DND-41 (cell line): ENCODE measurements around the gene NAA30.

ENCODE experiments used
- EZH2 ChIP-seq: IDR thresholded peaks from 3 replicates; pipeline ENCODE4 v1.6.1; 2012; ENCODE audit warnings: borderline replicate concordance, low read depth, mild to moderate bottlenecking, moderate library complexity, low read length, inconsistent platforms; ENCODE audit not compliant: severe bottlenecking
- TF ChIP-seq, protein P1 (sequence below): IDR thresholded peaks from 2 replicates; pipeline ENCODE4 v1.5.1; 2012; ENCODE audit warnings: borderline replicate concordance, low read length, moderate library complexity, mild to moderate bottlenecking; ENCODE audit not compliant: poor library complexity, severe bottlenecking; ENCODE audit errors: extremely low read depth

DNA sequence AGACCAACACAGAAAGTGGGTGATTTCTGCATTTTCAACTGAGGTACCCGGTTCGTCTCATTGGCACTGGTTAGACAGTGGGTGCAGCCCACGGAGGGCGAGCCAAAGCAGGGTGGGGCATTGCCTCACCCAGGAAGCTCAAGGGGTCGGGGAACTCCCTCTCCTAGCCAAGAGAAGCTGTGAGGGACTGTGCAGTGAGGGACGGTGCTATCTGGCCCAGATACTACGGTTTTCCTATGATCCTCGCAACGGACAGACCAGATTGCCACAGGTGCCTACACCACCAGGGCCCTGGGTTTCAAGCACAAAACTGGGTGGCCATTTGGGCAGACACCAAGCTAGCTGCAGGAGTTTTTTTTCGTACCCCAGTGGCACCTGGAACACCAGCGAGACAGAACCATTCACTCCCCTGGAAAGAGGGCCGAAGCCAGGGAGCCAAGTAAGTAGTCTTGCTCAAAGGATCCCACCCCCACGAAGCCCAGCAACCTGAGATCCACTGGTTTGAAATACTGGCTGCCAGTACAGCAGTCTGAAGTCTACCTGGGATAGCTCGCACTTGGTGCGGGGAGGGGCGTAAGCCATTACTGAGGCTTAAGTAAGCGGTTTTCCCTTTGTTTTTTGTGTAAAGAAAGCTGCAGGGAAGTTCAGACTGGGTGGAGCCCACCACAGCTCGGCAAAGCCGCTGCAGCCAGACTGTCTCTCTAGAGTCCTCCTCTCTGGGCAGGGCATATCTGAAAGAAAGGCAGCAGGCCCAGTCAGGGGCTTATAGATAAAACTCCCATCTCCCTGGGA, 25.5 kb upstream of the NAA30 start:
- TF ChIP-seq, protein P1, sequence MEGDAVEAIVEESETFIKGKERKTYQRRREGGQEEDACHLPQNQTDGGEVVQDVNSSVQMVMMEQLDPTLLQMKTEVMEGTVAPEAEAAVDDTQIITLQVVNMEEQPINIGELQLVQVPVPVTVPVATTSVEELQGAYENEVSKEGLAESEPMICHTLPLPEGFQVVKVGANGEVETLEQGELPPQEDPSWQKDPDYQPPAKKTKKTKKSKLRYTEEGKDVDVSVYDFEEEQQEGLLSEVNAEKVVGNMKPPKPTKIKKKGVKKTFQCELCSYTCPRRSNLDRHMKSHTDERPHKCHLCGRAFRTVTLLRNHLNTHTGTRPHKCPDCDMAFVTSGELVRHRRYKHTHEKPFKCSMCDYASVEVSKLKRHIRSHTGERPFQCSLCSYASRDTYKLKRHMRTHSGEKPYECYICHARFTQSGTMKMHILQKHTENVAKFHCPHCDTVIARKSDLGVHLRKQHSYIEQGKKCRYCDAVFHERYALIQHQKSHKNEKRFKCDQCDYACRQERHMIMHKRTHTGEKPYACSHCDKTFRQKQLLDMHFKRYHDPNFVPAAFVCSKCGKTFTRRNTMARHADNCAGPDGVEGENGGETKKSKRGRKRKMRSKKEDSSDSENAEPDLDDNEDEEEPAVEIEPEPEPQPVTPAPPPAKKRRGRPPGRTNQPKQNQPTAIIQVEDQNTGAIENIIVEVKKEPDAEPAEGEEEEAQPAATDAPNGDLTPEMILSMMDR = no peak
- no peak for TF ChIP-seq EZH2
